Left lung (tissue), 10 donors: ENCODE data around the gene AMOTL1. TPM values are rescaled to one million over a fixed set of nuclear protein-coding genes. Genes with fewer than 3 reads are reported as not detected.

ENCODE experiments used
- ATAC-seq: fragments of 200-7000 bp; cut with Tn5 transposase; one replicate; pipeline ENCODE4 v1.9.1; 2020; ENCODE audit warnings: moderate library complexity
- DNase-seq, 4 donors: peaks; one replicate each; pipeline ENCODE4 v3.0.0-alpha.2; 2013 to 2020
- H3K27ac ChIP-seq, 2 donors: fragments of 200-600 bp; sonication (generic) in 1 of 2; one replicate each; pipeline versions ENCODE4 v1.5.0 to v1.8.0; 2020 to 2021
- H3K27me3 ChIP-seq, 2 donors: fragments of 200-600 bp; sonication (generic) in 1 of 2; one replicate each; pipeline versions ENCODE4 v1.5.0 to v1.8.0; 2020 to 2021
- H3K36me3 ChIP-seq, 2 donors: fragments of 200-600 bp; sonication (generic) in 1 of 2; one replicate each; pipeline versions ENCODE4 v1.5.0 to v1.8.0; 2020 to 2021
- H3K4me1 ChIP-seq, 2 donors: fragments of 200-600 bp; one replicate each; pipeline ENCODE4 v1.8.0; 2021
- H3K4me3 ChIP-seq, 2 donors: fragments of 200-600 bp; sonication (generic) in 1 of 2; one replicate each; pipeline versions ENCODE4 v1.5.0 to v1.8.0; 2020 to 2021; ENCODE audit warnings: mild to moderate bottlenecking in 1 of 2
- H3K9me3 ChIP-seq, 2 donors: fragments of 200-600 bp; sonication (generic) in 1 of 2; one replicate each; pipeline versions ENCODE4 v1.5.0 to v1.8.0; 2020 to 2021
- intact Hi-C, 2 donors: fragments of 100-400 bp; cut with DNase I; formaldehyde crosslinking; loops; one replicate each; pipeline versions ENCODE4 v1.11.2 to v1.14.2; 2022
- polyA plus RNA-seq, 6 donors: library from polyadenylated mRNA; unstranded; fragments of 120-200 nt; gene quantifications; one replicate each; pipeline ENCODE4 v1.2.1, GENCODE V29; 2013; ENCODE audit not compliant: insufficient read length in 6 of 6
- total RNA-seq, 2 donors: library from RNA; stranded (reverse); fragmentation: NEBNext Ultra II Directional; extraction: Animal tissue kit (Norgen Biotek cat#: 25700); gene quantifications; one replicate each; pipeline ENCODE4 v1.2.1, GENCODE V29; 2021
- TF ChIP-seq, protein P1 (sequence below), 2 donors: fragments of 200-600 bp; sonication (generic) in 1 of 2; IDR thresholded peaks; one replicate each; pipeline versions ENCODE4 v1.5.0 to v1.8.0; 2021; ENCODE audit warnings: antibody characterized with exemption in 2 of 2
- donor health status: DM: no; HTN: yes; CAD: no.
- donor health status: DM: no; HTN: no; CAD: no.

AMOTL1 gene
- total and polyA plus RNA-seq, 8 donors, result 42.7 to 67.9 (median 55.5) TPM

- intact Hi-C loops, result no loop called here
- no peak for DNase-seq
- H3K27ac ChIP-seq, result no peak overlapping the region
- H3K9me3 ChIP-seq, result no peaks in the 10 kb centered on the region
- no peak overlapping the region for H3K4me3 ChIP-seq
- peaks cover 0 to 3% of the 10 kb centered on the region in 2 donors for H3K4me1 ChIP-seq
- ATAC-seq, result no peak
- H3K36me3 ChIP-seq, result peaks cover 0 to 33% of the 10 kb centered on the region in 2 donors
- no peaks in the 10 kb centered on the region for H3K27me3 ChIP-seq
- TF ChIP-seq, protein P1, sequence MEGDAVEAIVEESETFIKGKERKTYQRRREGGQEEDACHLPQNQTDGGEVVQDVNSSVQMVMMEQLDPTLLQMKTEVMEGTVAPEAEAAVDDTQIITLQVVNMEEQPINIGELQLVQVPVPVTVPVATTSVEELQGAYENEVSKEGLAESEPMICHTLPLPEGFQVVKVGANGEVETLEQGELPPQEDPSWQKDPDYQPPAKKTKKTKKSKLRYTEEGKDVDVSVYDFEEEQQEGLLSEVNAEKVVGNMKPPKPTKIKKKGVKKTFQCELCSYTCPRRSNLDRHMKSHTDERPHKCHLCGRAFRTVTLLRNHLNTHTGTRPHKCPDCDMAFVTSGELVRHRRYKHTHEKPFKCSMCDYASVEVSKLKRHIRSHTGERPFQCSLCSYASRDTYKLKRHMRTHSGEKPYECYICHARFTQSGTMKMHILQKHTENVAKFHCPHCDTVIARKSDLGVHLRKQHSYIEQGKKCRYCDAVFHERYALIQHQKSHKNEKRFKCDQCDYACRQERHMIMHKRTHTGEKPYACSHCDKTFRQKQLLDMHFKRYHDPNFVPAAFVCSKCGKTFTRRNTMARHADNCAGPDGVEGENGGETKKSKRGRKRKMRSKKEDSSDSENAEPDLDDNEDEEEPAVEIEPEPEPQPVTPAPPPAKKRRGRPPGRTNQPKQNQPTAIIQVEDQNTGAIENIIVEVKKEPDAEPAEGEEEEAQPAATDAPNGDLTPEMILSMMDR (IDR thresholded peaks at IDR 0.05), result no peak
Measured at GRCh38 chr11:94823102-94823732, 55.1 kb downstream of the AMOTL1 start.

GRCh38 chr11:94825031-94825430 is 56.9 kb downstream of the AMOTL1 start:
- H3K27ac ChIP-seq, result no peak overlapping the region
- H3K27me3 ChIP-seq, result no peaks in the 10 kb centered on the region
- TF ChIP-seq, protein P1 (IDR thresholded peaks at IDR 0.05), result no peak
- H3K36me3 ChIP-seq, result peaks cover 0 to 37% of the 10 kb centered on the region in 2 donors
- H3K4me3 ChIP-seq, result no peak overlapping the region
- intact Hi-C loops, result no loop called here
- ATAC-seq (no peak), DNase-seq (no peak)
- H3K4me1 ChIP-seq, result peaks cover 0 to 3% of the 10 kb centered on the region in 2 donors
- H3K9me3 ChIP-seq, result no peaks in the 10 kb centered on the region

DNA sequence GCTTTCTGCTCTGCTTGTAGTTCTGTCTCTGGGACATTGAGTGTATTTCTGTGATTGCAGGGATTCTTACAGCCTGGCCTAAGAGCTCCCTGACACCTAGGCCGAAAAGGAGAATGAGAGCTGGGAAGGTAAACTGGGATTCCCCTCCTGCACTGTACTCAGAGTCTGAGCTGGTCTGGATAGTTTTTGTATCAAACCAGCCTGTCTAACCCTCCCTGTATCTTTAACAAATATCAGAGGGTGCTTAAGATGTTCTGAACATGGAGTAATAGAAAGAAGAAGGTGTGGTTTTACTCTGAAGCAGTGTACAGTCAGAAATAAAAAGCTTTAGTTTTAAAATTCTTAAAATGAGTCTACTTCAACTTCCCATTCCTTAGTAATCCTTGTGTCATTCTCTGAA is 57.3 kb downstream of the AMOTL1 start:
- Histone ChIP-seq H3K9me3 (no peaks in the 10 kb centered on the region), H3K4me1 (peaks cover 0 to 3% of the 10 kb centered on the region in 2 donors), H3K36me3 (peaks cover 0 to 37% of the 10 kb centered on the region in 2 donors), H3K27ac (no peak overlapping the region), H3K27me3 (no peaks in the 10 kb centered on the region), H3K4me3 (no peak overlapping the region)
- intact Hi-C loops, result no loop called here
- peak; percentile 30 for ATAC-seq
- no peak for DNase-seq
- TF ChIP-seq, protein P1 (IDR thresholded peaks at IDR 0.05), result no peak

DNA sequence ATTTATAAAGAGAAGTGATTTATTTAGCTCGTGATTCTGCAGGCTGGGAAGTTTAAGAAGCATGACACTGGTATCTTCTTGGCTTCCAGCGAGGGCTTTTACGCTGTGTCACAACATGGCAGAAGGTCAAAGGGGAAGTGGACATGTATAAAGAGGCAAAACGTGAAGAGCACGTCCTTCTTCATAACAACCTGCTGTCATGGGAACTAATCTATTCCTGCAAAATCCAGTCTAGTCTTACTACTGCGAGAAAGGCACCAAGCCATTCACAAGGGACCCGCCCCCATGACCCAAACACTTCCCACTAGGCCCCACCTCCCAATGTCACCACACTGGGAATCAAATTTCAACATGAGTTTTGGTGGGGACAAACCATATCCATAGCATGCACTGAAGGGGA is 58.3 kb downstream of the AMOTL1 start:
- no peaks in the 10 kb centered on the region for H3K27me3 ChIP-seq
- peaks cover 0 to 40% of the 10 kb centered on the region in 2 donors for H3K36me3 ChIP-seq
- no peak overlapping the region for H3K27ac ChIP-seq
- intact Hi-C loops, result no loop called here
- TF ChIP-seq, protein P1 (IDR thresholded peaks at IDR 0.05), result no peak
- no peak overlapping the region for H3K4me3 ChIP-seq
- DNase-seq, result no peak
- peaks cover 0 to 3% of the 10 kb centered on the region in 2 donors for H3K4me1 ChIP-seq
- no peak for ATAC-seq
- H3K9me3 ChIP-seq, result no peaks in the 10 kb centered on the region

DNA sequence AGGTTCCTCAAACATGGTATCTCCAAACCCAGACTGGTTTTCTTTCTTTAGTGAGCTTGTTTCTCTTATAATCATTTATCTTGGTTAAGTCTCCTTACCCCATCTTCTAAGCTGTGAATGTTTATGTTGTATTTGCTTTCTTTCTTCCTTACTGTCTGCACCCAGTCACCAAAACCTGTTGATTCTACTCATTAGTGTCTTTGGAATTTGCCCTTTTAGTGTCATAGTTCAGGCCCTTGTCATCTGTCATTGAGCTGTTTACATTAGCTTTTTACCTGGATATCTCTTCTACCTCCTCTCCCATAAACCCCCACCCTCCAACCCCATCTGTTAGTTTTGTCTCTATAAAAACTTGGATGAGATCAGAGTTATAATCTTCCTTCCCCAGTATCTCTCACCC is 59.9 kb downstream of the AMOTL1 start:
- Histone ChIP-seq H3K27me3 (no peaks in the 10 kb centered on the region), H3K27ac (no peak overlapping the region), H3K9me3 (no peaks in the 10 kb centered on the region), H3K4me1 (peaks cover 0 to 3% of the 10 kb centered on the region in 2 donors), H3K4me3 (no peak overlapping the region), H3K36me3 (peaks cover 0 to 36% of the 10 kb centered on the region in 2 donors)
- TF ChIP-seq, protein P1 (IDR thresholded peaks at IDR 0.05), result no peak
- intact Hi-C loops, result no loop called here
- DNase-seq (no peak), ATAC-seq (no peak)
